ENCODE results near the gene NRARP.

GRCh38 chr9:137341227-137341626 is 39.2 kb upstream of the NRARP start:
- TF ChIP-seq CTCF (IDR thresholded peaks at IDR 0.05) (no peak), POLR2A (IDR thresholded peaks at IDR 0.05) (no peak)
